HAP-1 (cell line): ENCODE results near the gene RBM34.
"Not testable (repeated sequence)": the region's sequence is repeated elsewhere in the genome, so short reads cannot be mapped to it uniquely, and the experiment has no call there.

Source experiments
- DNase-seq, 2 experiments: peaks; one replicate each; pipeline ENCODE4 v3.0.0-alpha.2; 2016 to 2020; ENCODE audit warnings: low spot score in 2 of 2
- H3K27me3 ChIP-seq: fragments of 250-450 bp; sonication (Bioruptor Pico); 2 replicates; pipeline ENCODE4 v1.5.1; 2020; ENCODE audit warnings: low read depth, mild to moderate bottlenecking, moderate library complexity
- H3K36me3 ChIP-seq: fragments of 250-450 bp; sonication (Bioruptor Pico); replicated peaks from 2 replicates; pipeline ENCODE4 v1.5.1; 2020; ENCODE audit warnings: mild to moderate bottlenecking
- H3K4me1 ChIP-seq: fragments of 250-450 bp; sonication (Bioruptor Pico); 2 replicates; pipeline ENCODE4 v1.5.1; 2020; ENCODE audit warnings: mild to moderate bottlenecking
- H3K4me3 ChIP-seq: fragments of 250-450 bp; sonication (Bioruptor Pico); 2 replicates; pipeline ENCODE4 v1.5.1; 2020; ENCODE audit warnings: mild to moderate bottlenecking, moderate library complexity
- H3K9me3 ChIP-seq: fragments of 250-450 bp; sonication (Bioruptor Pico); 2 replicates; pipeline ENCODE4 v1.5.1; 2020; ENCODE audit warnings: mild to moderate bottlenecking, moderate library complexity
- in situ Hi-C: fragments of 300-500 bp; cut with MboI; formaldehyde crosslinking; loops from 3 replicates; pipeline ENCODE4 v1.14.3; 2020; ENCODE audit warnings: low sequenced_read_pairs, inconsistent platforms, mixed read lengths

Gene RBM34

DNA sequence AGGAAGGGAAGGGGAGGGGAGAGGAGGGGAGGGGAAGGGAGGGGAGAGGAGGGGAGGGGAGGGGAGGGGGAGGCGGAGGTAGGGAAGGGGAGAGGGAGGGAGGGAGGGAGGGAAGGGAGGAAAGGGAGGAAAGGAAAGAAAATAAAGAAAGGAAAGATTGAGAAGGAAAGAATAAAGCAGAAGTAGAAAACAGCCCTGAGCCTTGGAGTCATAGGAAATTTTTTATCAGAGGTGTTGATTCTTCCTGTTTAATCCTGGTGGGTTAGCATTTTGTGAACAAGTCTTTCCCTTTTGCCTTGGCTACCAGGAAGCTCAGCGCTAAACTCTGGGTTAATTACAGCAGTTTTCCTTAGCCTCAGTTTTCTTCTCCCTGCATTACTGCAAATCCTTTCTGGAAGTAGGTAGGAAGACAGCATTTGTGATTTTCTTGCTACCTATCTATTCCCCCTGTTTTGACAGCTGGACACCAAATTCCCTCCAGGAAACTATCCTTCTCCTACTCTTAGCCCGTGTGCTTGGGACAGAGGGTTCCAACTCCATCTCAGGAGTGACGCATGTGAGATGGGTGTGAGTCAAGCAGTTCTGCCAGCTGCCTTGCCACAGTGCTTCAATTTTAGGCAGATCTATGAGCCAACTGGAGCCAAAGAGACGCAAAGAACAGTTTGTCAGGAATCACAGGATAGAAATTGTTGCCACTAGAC lies 59.3 kb downstream of the RBM34 start:
- in situ Hi-C loops: no loop called here

GRCh38 chr1:235100194-235100772 lies 60.8 kb downstream of the RBM34 start:
- peaks cover 10% of the 10 kb centered on the region for H3K4me1 ChIP-seq
- in situ Hi-C loops: no loop called here
- DNase-seq: no peak
- no peaks in the 10 kb centered on the region for H3K36me3 ChIP-seq
- H3K9me3 ChIP-seq: no peaks in the 10 kb centered on the region
- no peak overlapping the region for H3K4me3 ChIP-seq
- H3K27me3 ChIP-seq: no peaks in the 10 kb centered on the region

More for the DNA sequence above, 59.3 kb downstream of the RBM34 start:
- H3K4me1 ChIP-seq: peaks cover 10% of the 10 kb centered on the region
- H3K36me3 ChIP-seq: no peaks in the 10 kb centered on the region
- H3K4me3 ChIP-seq: no peak overlapping the region
- no peaks in the 10 kb centered on the region for H3K27me3 ChIP-seq
- H3K9me3 ChIP-seq: no peaks in the 10 kb centered on the region
- DNase-seq: no peak

- in situ Hi-C loops: loop anchor here (10.0 to 25.0 kb wide), 2 partner anchors 326 to 987 kb away; no protein-coding TSS in a partner anchor
- Histone ChIP-seq H3K9me3 (no peaks in the 10 kb centered on the region), H3K4me3 (no peak overlapping the region), H3K4me1 (peaks cover 3% of the 10 kb centered on the region), H3K36me3 (no peaks in the 10 kb centered on the region), H3K27me3 (no peaks in the 10 kb centered on the region)
- DNase-seq: no peak
These were observed 62.1 kb downstream of the RBM34 start for GRCh38 chr1:235098991-235099390.

DNA sequence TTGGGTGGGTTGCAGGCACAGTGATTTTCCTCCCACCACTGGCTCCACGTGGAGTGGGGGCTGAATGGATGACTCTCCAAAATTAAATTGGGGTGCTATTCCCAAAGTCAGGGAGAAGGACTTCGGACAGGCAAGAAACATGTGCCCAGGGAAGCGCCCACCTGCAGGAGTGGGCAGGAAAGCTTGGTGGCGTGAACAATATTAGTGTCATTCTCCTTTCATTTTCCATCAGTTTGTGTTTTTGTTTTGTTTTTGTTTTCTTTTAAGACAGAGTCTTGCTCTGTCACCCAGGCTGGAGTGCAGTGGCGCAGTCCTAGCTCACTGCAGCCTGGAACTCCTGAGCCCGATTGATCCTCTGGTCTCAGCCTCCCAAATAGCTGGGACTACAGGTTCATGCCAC lies 62.5 kb downstream of the RBM34 start:
- Histone ChIP-seq H3K36me3 (no peaks in the 10 kb centered on the region), H3K4me1 (no peaks in the 10 kb centered on the region), H3K4me3 (no peak overlapping the region), H3K9me3 (no peaks in the 10 kb centered on the region), H3K27me3 (no peaks in the 10 kb centered on the region)
- DNase-seq: no peak
- in situ Hi-C loops: loop anchor here (10.0 to 25.0 kb wide), 2 partner anchors 326 to 986 kb away; no protein-coding TSS in a partner anchor

- H3K9me3 ChIP-seq, DNase-seq, H3K4me1 ChIP-seq, H3K4me3 ChIP-seq, H3K36me3 ChIP-seq, H3K27me3 ChIP-seq: not testable (repeated sequence)
- in situ Hi-C loops: loop anchor here (10.0 to 25.0 kb wide), 2 partner anchors 327 to 985 kb away; no protein-coding TSS in a partner anchor
These were observed 63.5 kb downstream of the RBM34 start for GRCh38 chr1:235097501-235097900.

DNA sequence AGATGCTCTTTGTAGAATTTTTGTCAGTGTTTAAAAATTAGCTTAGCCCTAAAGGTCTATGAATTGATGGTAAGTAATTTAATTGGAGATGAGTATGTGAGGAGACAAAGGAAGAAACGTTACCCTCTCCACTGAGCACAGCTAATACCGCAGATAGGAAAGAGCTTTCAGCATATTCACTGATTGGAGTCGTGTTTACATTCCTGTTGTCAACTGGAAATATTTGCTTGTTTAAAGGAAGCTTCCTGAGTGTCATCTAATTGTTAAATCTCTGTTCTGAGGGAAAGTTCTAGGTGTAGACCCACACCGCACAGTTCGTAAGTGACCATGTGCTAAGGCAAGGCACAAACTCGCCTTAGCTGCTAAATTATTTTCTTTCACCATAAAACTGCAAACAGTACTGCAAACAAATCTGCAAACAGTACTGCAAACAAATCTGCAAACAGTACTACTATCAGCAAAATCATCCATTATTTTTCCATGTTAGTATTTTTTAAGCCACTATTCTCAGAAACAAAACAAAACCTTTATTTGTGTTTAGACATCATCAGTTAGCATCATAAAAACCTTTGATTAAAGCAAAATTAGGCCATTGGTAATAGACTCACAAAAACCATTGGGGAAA lies 65.0 kb downstream of the RBM34 start:
- Histone ChIP-seq H3K4me1 (peaks cover 2% of the 10 kb centered on the region), H3K9me3 (no peaks in the 10 kb centered on the region), H3K36me3 (no peaks in the 10 kb centered on the region), H3K4me3 (no peak overlapping the region), H3K27me3 (no peaks in the 10 kb centered on the region)
- in situ Hi-C loops: loop anchor here (10.0 to 25.0 kb wide), 2 partner anchors 329 to 984 kb away; no protein-coding TSS in a partner anchor
- no peak for DNase-seq

- in situ Hi-C loops: loop anchor here (10.0 to 25.0 kb wide), 2 partner anchors 331 to 982 kb away; no protein-coding TSS in a partner anchor
- no peak overlapping the region for H3K4me3 ChIP-seq
These were observed 67.1 kb downstream of the RBM34 start for GRCh38 chr1:235093696-235094592.

GRCh38 chr1:235093013-235093695 lies 67.9 kb downstream of the RBM34 start:
- Histone ChIP-seq H3K27me3 (no peaks in the 10 kb centered on the region), H3K4me3 (no peak overlapping the region), H3K9me3 (no peaks in the 10 kb centered on the region), H3K4me1 (peaks cover 10% of the 10 kb centered on the region), H3K36me3 (no peaks in the 10 kb centered on the region)
- in situ Hi-C loops: loop anchor here (10.0 to 25.0 kb wide), 2 partner anchors 332 to 981 kb away; no protein-coding TSS in a partner anchor
- DNase-seq: peak in 1 of 2 experiments; percentile 39

More at GRCh38 chr1:235093696-235094592, 67.1 kb downstream of the RBM34 start:
- peak; percentile 63 to 88 for DNase-seq
- Histone ChIP-seq H3K27me3 (no peaks in the 10 kb centered on the region), H3K36me3 (no peaks in the 10 kb centered on the region), H3K9me3 (no peaks in the 10 kb centered on the region), H3K4me1 (peaks cover 10% of the 10 kb centered on the region)

GRCh38 chr1:235092415-235092814 lies 68.6 kb downstream of the RBM34 start:
- not testable (repeated sequence) for H3K9me3 ChIP-seq, H3K36me3 ChIP-seq, DNase-seq, H3K4me3 ChIP-seq, H3K27me3 ChIP-seq
- in situ Hi-C loops: loop anchor here (10.0 to 25.0 kb wide), 2 partner anchors 332 to 980 kb away; no protein-coding TSS in a partner anchor
- H3K4me1 ChIP-seq: peaks cover 10% of the 10 kb centered on the region

- not testable (repeated sequence) for H3K9me3 ChIP-seq, DNase-seq, H3K36me3 ChIP-seq, H3K27me3 ChIP-seq, H3K4me3 ChIP-seq
- H3K4me1 ChIP-seq: peaks cover 10% of the 10 kb centered on the region
- in situ Hi-C loops: loop anchor here (10.0 to 25.0 kb wide), 2 partner anchors 333 to 980 kb away; no protein-coding TSS in a partner anchor
These were observed 69.0 kb downstream of the RBM34 start for GRCh38 chr1:235092045-235092406.

GRCh38 chr1:235091319-235092044 lies 69.6 kb downstream of the RBM34 start:
- H3K9me3 ChIP-seq, H3K36me3 ChIP-seq, DNase-seq, H3K27me3 ChIP-seq, H3K4me3 ChIP-seq: not testable (repeated sequence)
- in situ Hi-C loops: loop anchor here (10.0 to 25.0 kb wide), 2 partner anchors 333 to 979 kb away; no protein-coding TSS in a partner anchor
- peaks cover 10% of the 10 kb centered on the region for H3K4me1 ChIP-seq

GRCh38 chr1:235090406-235091069 lies 70.5 kb downstream of the RBM34 start:
- in situ Hi-C loops: loop anchor here (10.0 to 25.0 kb wide), 2 partner anchors 334 to 978 kb away; no protein-coding TSS in a partner anchor

More at GRCh38 chr1:235090406-235091069, 70.5 kb downstream of the RBM34 start:
- Histone ChIP-seq H3K4me3 (no peak overlapping the region), H3K9me3 (no peaks in the 10 kb centered on the region), H3K27me3 (no peaks in the 10 kb centered on the region), H3K4me1 (peaks cover 10% of the 10 kb centered on the region), H3K36me3 (no peaks in the 10 kb centered on the region)
- DNase-seq: peak; percentile 76 to 77
